GM10266 (cell line): ENCODE data around the gene SMR3B.

Experiments
- DNase-seq: peaks from one replicate; pipeline ENCODE4 v3.0.0; 2012; ENCODE audit errors: extremely low spot score
- TF ChIP-seq, protein P1 (sequence below): IDR thresholded peaks from 2 replicates; pipeline ENCODE4 v1.5.1; 2012; ENCODE audit warnings: mild to moderate bottlenecking, low read depth; ENCODE audit not compliant: control insufficient read depth, insufficient read depth; ENCODE audit errors: missing control alignments

Gene SMR3B

DNA sequence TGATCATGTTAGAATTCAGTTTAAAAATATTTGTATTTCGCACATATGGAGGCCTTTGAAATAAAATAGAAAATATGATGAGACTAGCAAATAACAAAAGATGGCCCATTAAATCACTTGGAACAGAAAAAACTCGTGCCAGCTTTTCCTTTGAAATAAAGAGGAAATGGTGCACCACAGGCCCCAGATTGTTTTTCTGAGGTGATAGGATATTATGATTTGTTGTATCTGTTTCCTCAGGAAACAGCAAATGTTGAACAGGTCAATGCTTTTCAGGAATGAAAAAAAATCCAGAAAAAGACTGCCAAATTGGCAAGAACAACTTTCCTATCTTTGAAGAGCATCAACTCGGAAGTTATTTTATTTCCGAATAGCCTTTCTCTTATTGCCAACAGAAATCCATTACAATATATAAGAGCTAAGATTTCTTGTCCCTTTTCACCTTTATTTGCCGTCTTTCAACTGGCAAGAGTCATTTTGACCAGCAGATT lies at the start of gene SMR3B:
Gene SMR3B, plus strand, starts transcription at position 441 of the 491 bp plus-strand sequence. CDS start 1,380 bp downstream, outside the sequence.
- DNase-seq, result no peak

GRCh38 chr4:70334681-70335080 lies 48.2 kb upstream of the SMR3B start, which contains the start of gene CABS1:
Gene CABS1, plus strand, starts transcription at chr4:70334981. Its CDS starts 59 bp downstream, at chr4:70335040.
- TF ChIP-seq, protein P1, sequence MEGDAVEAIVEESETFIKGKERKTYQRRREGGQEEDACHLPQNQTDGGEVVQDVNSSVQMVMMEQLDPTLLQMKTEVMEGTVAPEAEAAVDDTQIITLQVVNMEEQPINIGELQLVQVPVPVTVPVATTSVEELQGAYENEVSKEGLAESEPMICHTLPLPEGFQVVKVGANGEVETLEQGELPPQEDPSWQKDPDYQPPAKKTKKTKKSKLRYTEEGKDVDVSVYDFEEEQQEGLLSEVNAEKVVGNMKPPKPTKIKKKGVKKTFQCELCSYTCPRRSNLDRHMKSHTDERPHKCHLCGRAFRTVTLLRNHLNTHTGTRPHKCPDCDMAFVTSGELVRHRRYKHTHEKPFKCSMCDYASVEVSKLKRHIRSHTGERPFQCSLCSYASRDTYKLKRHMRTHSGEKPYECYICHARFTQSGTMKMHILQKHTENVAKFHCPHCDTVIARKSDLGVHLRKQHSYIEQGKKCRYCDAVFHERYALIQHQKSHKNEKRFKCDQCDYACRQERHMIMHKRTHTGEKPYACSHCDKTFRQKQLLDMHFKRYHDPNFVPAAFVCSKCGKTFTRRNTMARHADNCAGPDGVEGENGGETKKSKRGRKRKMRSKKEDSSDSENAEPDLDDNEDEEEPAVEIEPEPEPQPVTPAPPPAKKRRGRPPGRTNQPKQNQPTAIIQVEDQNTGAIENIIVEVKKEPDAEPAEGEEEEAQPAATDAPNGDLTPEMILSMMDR, result no peak
- no peak for DNase-seq

More for the DNA sequence above, at the start of gene SMR3B:
- TF ChIP-seq, protein P1, result no peak

DNA sequence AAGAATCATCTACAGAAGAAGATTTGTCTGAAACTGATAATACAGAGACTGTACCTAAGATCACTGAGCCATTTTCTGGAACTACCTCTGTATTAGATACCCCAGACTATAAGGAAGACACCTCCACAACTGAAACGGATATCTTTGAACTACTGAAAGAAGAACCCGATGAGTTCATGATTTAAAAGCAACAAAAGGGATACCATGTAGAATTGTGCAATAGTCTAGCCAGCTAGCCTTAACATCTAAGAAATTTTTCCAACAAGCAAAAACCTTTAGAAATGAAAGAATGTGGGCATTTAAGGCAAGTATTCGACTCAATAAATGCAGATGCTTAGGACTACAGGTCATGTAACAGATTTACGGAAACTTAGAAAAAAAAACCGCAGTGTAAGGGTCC lies 46.9 kb upstream of the SMR3B start:
- no peak for DNase-seq
- TF ChIP-seq, protein P1, result no peak

- TF ChIP-seq, protein P1, result no peak
- DNase-seq, result no peak
These were observed 45.0 kb upstream of the SMR3B start for GRCh38 chr4:70337886-70338420.

- DNase-seq, result no peak
- TF ChIP-seq, protein P1, result no peak
These were observed 26.7 kb upstream of the SMR3B start for GRCh38 chr4:70356185-70356584.

GRCh38 chr4:70359115-70359661 lies 23.7 kb upstream of the SMR3B start:
- no peak for DNase-seq
- TF ChIP-seq, protein P1, result no peak

- DNase-seq, result no peak
- TF ChIP-seq, protein P1, result no peak
These were observed 22.5 kb upstream of the SMR3B start, which contains the start of gene SMR3A for GRCh38 chr4:70360460-70360859. Gene SMR3A, plus strand, starts transcription at chr4:70360760. Its CDS starts 1,356 bp downstream, at chr4:70362116.
